ENCODE measurements around the gene OR51B2. TPM values are rescaled to one million over a fixed set of nuclear protein-coding genes. Genes with fewer than 3 reads are reported as not detected.

Gene OR51B2
- total and polyA plus RNA-seq, 9 donors, result 0.27 to 1.7 (median 0.38) TPM; not detected in 4

GRCh38 chr11:5351208-5351607 is 27.1 kb upstream of the OR51B2 start, which contains the start of gene OR51B6:
TSS of gene OR51B6 (plus strand) at chr11:5351508. CDS start at chr11:5351508, 0 bp downstream.
- Histone ChIP-seq H3K27me3 (no peaks in the 10 kb centered on the region), H3K9me3 (no peaks in the 10 kb centered on the region), H3K4me1 (ENCODE audit: insufficient read depth) (no peaks in the 10 kb centered on the region), H3K36me3 (no peaks in the 10 kb centered on the region), H3K4me3 (no peak within 1 kb of the TSS), H3K27ac (no peak within 1 kb of the TSS)
- 75 to 88% (median 82%) methylated on average over 1 of the region's 1 CpG for WGBS, 3 donors
- DNase-seq, result no peak
- intact Hi-C loops (cut with DNase I), result no loop called here
- TF ChIP-seq EP300 (IDR thresholded peaks at IDR 0.05), result no peak
- no peak for TF ChIP-seq POLR2A (IDR thresholded peaks at IDR 0.05)
- TF ChIP-seq CTCF (IDR thresholded peaks at IDR 0.05), result no peak

GRCh38 chr11:5349550-5349949 is 25.5 kb upstream of the OR51B2 start:
- H3K4me3 ChIP-seq, result no peak overlapping the region
- intact Hi-C loops (cut with DNase I), result no loop called here
- no peak for DNase-seq
- H3K27me3 ChIP-seq, result no peaks in the 10 kb centered on the region
- no peaks in the 10 kb centered on the region for H3K4me1 ChIP-seq (ENCODE audit: insufficient read depth)
- no peaks in the 10 kb centered on the region for H3K9me3 ChIP-seq
- H3K36me3 ChIP-seq, result no peaks in the 10 kb centered on the region
- H3K27ac ChIP-seq, result no peak overlapping the region
- TF ChIP-seq EP300 (IDR thresholded peaks at IDR 0.05), result no peak
- no peak for TF ChIP-seq POLR2A (IDR thresholded peaks at IDR 0.05)
- TF ChIP-seq CTCF (IDR thresholded peaks at IDR 0.05), result no peak
- 39 to 54% (median 44%) methylated on average over 1 of the region's 1 CpG for WGBS, 3 donors

- Histone ChIP-seq H3K4me1 (ENCODE audit: insufficient read depth) (no peaks in the 10 kb centered on the region), H3K4me3 (no peak overlapping the region), H3K27ac (no peak overlapping the region), H3K27me3 (no peaks in the 10 kb centered on the region), H3K36me3 (no peaks in the 10 kb centered on the region), H3K9me3 (no peaks in the 10 kb centered on the region)
- no peak for DNase-seq
- WGBS, 3 donors, result 23 to 37% (median 35%) methylated on average over 3 of the region's 3 CpGs
- TF ChIP-seq POLR2A (IDR thresholded peaks at IDR 0.05) (no peak), CTCF (IDR thresholded peaks at IDR 0.05) (no peak), EP300 (IDR thresholded peaks at IDR 0.05) (no peak)
- intact Hi-C loops (cut with DNase I), result no loop called here
Measured at GRCh38 chr11:5348551-5349194, 24.6 kb upstream of the OR51B2 start.

GRCh38 chr11:5345831-5346230 is 21.7 kb upstream of the OR51B2 start:
- Histone ChIP-seq H3K36me3 (no peaks in the 10 kb centered on the region), H3K9me3 (no peaks in the 10 kb centered on the region), H3K4me3 (no peak overlapping the region), H3K27ac (no peak overlapping the region), H3K4me1 (ENCODE audit: insufficient read depth) (no peaks in the 10 kb centered on the region), H3K27me3 (no peaks in the 10 kb centered on the region)
- TF ChIP-seq POLR2A (IDR thresholded peaks at IDR 0.05), result no peak
- TF ChIP-seq EP300 (IDR thresholded peaks at IDR 0.05), result no peak
- no peak for TF ChIP-seq CTCF (IDR thresholded peaks at IDR 0.05)
- DNase-seq, result no peak
- WGBS, 3 donors, result 68 to 73% (median 73%) methylated on average over 3 of the region's 3 CpGs
- intact Hi-C loops (cut with DNase I), result no loop called here

Data from ovary (tissue), 9 donors.